Measurements from ENCODE around the gene FAM120B. TPM values are rescaled to one million over a fixed set of nuclear protein-coding genes. Genes with fewer than 3 reads are reported as not detected.

Gene FAM120B
- total RNA-seq, 1 donor = 20.4 TPM

- H3K4me3 ChIP-seq (ENCODE audit: low read depth, low read length) = no peak overlapping the region
- no peak for DNase-seq (ENCODE audit: low read depth)
- TF ChIP-seq, protein P1, sequence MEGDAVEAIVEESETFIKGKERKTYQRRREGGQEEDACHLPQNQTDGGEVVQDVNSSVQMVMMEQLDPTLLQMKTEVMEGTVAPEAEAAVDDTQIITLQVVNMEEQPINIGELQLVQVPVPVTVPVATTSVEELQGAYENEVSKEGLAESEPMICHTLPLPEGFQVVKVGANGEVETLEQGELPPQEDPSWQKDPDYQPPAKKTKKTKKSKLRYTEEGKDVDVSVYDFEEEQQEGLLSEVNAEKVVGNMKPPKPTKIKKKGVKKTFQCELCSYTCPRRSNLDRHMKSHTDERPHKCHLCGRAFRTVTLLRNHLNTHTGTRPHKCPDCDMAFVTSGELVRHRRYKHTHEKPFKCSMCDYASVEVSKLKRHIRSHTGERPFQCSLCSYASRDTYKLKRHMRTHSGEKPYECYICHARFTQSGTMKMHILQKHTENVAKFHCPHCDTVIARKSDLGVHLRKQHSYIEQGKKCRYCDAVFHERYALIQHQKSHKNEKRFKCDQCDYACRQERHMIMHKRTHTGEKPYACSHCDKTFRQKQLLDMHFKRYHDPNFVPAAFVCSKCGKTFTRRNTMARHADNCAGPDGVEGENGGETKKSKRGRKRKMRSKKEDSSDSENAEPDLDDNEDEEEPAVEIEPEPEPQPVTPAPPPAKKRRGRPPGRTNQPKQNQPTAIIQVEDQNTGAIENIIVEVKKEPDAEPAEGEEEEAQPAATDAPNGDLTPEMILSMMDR (IDR thresholded peaks at IDR 0.05; ENCODE audit: insufficient read depth, low read length) = no peak
Measured at GRCh38 chr6:170446841-170447560, 140.4 kb downstream of the FAM120B start.

GRCh38 chr6:170447561-170447930 lies 141.0 kb downstream of the FAM120B start:
- no peak for DNase-seq (ENCODE audit: low read depth)
- no peak overlapping the region for H3K4me3 ChIP-seq (ENCODE audit: low read depth, low read length)
- TF ChIP-seq, protein P1 (IDR thresholded peaks at IDR 0.05; ENCODE audit: insufficient read depth, low read length) = no peak

GRCh38 chr6:170448317-170448716 lies 141.8 kb downstream of the FAM120B start:
- TF ChIP-seq, protein P1 (IDR thresholded peaks at IDR 0.05; ENCODE audit: insufficient read depth, low read length) = no peak
- no peak overlapping the region for H3K4me3 ChIP-seq (ENCODE audit: low read depth, low read length)
- DNase-seq (ENCODE audit: low read depth) = no peak

- H3K4me3 ChIP-seq (ENCODE audit: low read depth, low read length) = no peak overlapping the region
- TF ChIP-seq, protein P1 (IDR thresholded peaks at IDR 0.05; ENCODE audit: insufficient read depth, low read length) = no peak
- no peak for DNase-seq (ENCODE audit: low read depth)
Measured at GRCh38 chr6:170448751-170449630, 142.4 kb downstream of the FAM120B start.

DNA sequence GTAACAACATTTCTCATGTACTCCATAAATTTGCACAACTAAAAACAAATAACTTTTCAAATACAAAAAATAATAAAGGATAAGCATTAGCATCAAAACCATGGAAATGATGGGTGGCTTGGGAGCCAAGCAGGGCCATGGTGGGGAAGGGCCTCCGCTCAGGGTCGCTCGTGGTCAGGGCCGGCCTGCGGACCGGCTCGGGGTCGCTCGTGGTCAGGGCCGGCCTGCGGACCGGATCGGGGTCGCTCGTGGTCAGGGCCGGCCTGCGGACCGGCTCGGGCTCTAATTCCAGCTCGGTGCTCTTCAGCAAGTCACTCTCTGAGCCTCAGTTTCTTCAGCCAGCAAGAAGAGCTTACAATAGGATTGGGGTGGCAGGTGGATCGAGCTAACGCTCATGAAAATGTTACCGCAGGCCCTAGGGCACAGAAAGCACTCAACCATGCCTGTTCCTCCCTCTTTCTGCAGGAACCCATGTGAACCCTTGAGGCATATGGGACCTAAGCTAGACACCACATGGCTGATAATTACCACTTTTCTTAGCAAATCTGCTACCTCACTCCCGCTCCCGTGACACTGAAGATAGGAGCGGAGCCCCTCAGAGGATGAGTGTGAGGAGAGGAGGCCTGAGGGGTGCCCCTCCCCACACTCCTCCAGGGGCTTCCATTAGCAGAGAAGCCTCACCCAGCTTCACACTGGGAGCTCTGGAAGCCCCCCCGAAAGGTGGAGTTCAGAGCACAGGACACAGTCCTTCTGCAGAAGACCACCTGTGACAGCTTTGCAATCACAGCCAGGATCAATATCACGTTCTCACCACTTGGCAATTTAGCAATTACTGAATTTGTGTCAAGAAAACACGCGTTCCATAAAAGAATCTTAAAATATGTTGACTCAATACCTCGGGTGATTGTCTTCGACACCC lies 143.5 kb downstream of the FAM120B start:
- DNase-seq (ENCODE audit: low read depth) = no peak
- H3K4me3 ChIP-seq (ENCODE audit: low read depth, low read length) = no peak overlapping the region
- TF ChIP-seq, protein P1 (IDR thresholded peaks at IDR 0.05; ENCODE audit: insufficient read depth, low read length) = no peak

Measured in fibroblast of the aortic adventitia (primary cell).